HG02870 (cell line): ENCODE results near the gene RPL35.

Source experiments
- ATAC-seq: cut with Tn5 transposase; IDR thresholded peaks from one replicate; pipeline ENCODE4 v1.9.1; 2021; ENCODE audit warnings: mild to moderate bottlenecking, moderate library complexity; ENCODE audit not compliant: unreplicated experiment

RPL35 gene

DNA sequence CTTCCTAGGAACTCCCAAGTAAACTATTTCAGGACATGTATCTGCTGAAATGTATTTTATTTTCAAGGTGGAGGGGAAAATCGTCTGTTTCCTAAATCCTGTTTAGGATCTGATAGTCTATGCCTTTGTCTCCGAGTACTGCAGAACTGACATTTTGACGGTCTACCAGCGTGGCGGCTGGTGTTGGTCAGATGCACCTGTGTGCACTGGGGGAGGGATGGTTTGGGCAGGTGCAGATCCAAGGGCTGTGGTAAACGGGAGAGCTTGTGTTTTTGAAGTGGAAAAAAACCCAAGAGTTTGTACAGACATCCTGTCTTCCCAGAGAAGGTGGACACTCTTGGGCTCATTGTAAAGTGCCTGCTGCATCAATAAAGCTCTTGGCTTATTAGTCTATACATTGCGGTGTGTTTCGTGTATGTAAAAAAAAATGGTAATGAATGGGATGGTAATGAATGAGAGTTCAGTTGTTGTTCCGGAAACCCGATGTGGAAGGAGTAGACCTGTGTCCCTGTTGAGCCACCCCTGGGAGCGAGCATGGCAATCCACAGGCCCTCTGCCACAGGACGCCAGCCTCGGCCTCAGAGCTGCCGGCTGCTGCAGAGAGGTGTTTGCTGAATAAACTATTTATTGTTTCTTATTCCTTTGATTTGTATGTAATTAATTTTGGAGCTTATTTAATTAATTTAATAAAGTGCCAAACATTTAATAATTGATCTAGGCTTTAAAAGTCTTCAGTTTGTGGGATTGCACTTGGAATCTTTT, 15.4 kb upstream of the RPL35 start:
- no peak for ATAC-seq

DNA sequence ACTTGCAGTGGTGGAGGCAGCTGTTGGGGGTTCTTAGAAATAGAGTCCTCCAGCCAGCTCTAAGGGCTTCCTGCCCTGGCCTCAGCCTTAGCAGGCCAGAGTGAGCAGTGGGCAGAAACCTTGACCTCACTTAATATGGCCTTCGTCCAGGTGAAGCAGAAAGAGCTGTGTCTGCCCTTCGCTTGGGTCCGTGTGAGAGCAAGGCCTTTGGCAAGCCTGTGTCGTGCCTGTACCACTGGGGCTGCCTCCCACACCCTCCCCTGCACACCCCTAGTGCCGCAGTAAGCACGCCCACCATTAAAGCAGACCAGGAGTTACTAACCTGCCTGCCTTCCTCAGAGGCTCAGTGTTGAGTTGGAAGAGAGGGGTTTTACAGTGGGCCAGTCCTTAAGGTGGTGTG, 13.7 kb upstream of the RPL35 start:
- no peak for ATAC-seq

GRCh38 chr9:124873664-124874063, 11.9 kb upstream of the RPL35 start:
- ATAC-seq: no peak

DNA sequence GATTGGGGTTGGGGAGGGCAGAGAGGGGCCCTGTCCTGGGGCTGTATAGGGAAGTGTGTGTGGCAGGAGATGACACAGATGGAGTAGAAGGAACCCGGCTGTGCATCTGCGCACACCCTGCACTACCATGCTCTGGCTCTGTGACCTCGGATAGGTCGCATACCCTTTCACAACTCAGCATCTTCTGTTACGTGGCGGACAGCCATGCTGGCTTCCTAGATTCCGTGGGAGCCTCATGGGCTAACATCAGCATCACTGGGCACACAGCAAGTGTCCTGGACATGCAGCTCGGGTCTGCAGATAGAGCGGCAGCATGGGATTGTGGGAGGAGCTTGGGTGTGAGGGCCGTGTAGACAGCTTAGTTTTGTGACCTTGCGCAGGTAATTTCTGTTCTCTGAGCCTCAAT, 9.4 kb upstream of the RPL35 start:
- ATAC-seq: no peak

GRCh38 chr9:124870723-124871122, 9.0 kb upstream of the RPL35 start:
- no peak for ATAC-seq

GRCh38 chr9:124869986-124870560, 8.3 kb upstream of the RPL35 start:
- peak; percentile 48 for ATAC-seq

GRCh38 chr9:124869466-124869985, 7.8 kb upstream of the RPL35 start:
- peak; percentile 7 for ATAC-seq

GRCh38 chr9:124868511-124869465, 7.0 kb upstream of the RPL35 start:
- peak; percentile 49 for ATAC-seq

DNA sequence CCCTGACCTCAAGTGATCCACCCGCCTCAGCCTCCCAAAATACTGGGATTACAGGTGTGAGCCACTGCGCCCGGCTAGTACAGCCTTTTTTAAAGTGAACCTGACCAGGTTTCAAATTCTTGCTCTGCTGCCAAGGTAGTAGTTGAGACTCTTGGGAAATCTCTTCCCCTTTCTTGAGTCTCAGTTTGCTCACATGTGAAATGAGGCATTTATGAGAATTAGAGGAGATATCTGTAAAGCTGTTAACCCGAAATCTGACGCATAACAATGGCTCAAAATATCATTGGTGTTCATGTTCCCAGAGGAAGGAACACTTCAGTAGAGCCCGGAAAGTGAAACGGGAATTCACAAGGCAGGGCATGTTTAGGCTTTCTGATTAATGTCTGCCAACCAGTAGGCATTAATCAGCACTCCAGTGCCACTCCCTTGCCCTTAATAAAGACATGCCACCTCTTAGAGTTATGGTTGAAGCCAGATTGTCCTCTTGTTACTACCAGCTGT, 1.7 kb upstream of the RPL35 start:
- ATAC-seq: no peak

DNA sequence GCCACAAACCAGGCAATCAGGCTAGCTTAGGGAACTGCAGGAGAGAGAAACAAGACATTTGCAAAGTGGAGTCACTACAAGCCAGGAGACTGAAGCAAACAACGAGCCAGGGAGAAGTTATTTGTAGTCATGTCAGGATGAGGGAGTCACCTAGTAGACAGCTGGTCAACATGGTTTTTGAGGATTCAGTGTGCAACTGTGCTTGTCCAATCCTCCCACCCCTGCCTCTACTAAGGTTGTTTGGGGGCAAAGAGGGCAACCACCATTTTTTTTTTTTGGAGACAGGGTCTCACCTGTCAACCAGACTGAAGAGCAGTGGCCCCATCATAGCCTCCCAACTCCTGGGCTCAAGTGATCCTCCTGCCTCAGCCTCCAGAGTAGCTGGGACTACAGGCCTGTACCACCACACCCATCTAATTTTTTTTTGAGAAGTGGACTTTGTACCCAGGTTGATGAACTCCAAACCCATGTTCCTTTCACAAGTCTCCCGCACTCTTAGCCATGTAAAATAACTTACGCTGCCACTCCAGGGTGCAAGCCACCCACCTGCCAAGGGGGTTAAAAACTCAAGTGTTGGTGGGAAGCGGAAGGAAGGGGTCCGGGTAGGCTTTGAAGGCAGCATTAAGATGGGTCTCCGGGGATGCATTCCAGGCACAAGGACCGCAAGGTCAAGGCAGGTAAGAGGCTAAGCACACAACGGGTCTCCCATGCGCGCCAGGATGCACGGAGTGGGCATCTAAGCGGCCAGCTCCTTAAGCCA, 995 bp downstream of the RPL35 start:
- no peak for ATAC-seq

DNA sequence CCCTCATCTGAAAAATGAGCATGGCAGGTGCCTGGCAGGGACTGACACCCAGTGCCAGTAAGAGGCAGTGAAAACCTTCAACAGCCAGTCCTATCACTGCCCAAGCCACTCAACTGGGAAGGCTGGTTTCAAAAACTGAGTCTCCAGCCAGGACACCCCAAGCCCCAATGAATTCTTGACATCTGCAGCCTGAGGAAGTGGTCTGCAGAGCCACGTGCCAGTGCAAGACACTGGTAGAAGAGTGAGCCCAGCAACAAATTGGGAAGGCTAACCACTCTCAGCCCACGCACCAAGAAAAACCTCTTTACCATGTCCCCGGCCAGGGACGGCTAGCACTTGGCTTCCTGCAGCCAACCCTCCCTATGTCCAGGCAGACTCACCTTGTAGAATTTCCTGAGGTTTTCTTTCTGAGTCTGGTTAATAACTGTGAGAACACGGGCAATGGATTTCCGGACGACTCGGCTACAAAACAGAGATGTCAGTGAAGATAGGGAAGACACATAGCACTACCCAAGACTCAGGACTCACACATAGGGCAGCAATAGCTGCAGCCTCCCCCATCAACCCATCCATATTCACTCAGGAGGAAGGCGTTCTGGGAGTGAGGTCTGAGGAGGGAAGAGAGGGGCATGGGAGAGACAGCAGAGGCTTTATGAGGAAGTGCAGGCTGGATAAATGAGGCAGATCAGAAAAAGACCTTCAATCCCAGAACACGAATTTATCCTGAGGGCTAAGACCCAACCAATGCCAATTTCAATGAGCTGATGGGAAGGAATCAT, 1.8 kb downstream of the RPL35 start:
- no peak for ATAC-seq

DNA sequence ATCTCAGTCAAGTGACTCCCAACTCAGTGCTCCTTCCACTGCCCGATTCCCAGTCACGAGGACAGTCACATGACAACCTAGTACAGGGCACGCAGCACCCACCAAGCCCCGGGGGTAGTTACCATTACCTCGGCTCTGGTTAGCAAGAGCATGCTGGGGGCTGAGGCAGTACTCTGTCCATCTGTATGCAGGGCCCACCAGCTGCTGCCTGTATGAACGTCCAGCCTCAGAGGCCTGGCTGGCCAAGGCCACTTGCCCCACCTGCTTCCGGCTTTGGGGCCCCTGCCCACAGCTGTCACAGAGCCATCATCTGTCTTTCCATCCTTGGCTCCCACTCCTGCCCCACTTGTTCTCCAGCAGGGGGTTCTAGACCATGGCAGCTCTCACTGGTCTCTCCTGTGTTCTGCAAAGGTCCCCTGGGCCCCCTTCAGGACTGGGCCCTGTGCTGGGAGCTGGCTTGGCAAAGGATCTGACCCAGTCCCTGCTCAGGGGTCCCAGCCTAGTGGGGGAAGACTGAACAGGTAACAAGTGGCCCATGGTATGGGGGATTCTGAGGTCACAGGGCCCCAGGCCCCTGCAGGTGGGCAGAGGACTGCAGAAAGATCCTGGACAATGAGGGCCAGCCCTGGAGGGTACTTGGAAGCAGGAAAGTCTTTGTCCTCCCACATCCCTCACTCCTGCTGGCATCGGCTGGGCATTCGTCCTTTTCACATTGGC, 3.3 kb downstream of the RPL35 start:
- no peak for ATAC-seq

DNA sequence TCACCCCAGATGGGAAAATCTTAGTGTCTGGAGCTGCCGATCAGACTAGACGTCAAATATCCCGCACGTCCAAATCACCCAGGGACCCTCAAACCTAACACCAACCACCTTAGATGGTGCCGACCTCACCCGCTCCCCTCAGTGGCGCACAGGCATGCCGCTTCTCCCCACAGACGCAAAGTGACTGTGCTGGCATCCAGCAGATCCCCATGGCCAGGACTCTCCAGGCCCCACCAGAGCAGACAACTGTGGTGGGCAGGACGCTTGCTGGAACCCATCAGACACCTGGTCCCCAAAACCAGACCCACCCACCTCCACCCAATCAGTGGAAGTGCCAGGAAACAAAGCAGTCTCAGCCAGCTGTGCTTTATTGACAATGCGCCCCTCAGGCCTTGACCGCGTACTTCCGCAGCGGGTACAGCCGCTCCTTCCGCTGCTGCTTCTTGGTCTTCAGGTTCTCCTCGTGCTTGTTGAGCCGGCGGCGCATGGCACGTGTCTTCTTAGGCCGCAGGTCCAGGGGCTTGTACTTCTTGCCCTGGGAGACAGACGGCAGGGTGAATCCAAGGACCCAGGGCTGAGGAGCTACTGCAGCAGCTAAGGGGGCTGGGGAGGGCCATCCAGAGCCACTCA, 4.1 kb downstream of the RPL35 start:
- no peak for ATAC-seq

GRCh38 chr9:124855944-124856765, 5.6 kb downstream of the RPL35 start:
- no peak for ATAC-seq

DNA sequence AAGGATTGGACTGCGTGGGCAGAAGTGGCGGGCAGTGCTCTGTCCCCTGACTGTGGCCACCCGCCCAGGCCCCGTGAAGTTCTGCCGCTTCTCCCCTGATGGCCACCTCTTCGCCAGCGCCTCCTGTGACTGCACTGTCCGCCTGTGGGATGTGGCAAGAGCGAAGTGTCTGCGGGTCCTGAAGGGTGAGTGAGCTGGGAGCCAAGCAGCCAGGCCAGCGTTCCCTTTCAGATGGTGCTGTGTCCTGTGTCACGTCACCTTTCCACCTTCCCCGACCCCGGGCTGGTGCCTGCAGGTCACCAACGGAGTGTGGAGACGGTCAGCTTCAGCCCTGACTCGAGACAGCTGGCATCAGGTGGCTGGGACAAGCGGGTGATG, 6.2 kb downstream of the RPL35 start:
- ATAC-seq: no peak

- no peak for ATAC-seq
Observed at GRCh38 chr9:124854822-124855221, 6.9 kb downstream of the RPL35 start.

GRCh38 chr9:124854161-124854560, 7.6 kb downstream of the RPL35 start:
- no peak for ATAC-seq

- ATAC-seq: no peak
Observed at GRCh38 chr9:124853605-124854143, 8.1 kb downstream of the RPL35 start.
